AG10803 (cell line): Measurements from ENCODE around the gene FBXO44.
"Not testable (repeated sequence)": the region's sequence is repeated elsewhere in the genome, so short reads cannot be mapped to it uniquely, and the experiment has no call there.

Experiments used
- DNase-seq: peaks from one replicate; pipeline ENCODE4 v3.0.0; 2010; ENCODE audit warnings: low read depth
- H3K4me3 ChIP-seq: 2 replicates; pipeline ENCODE4 v1.5.1; 2011; ENCODE audit warnings: mild to moderate bottlenecking, low read length, control low read depth
- TF ChIP-seq, protein P1 (sequence below): conservative IDR thresholded peaks from 2 replicates; pipeline ENCODE4 v1.5.1; 2011; ENCODE audit warnings: mild to moderate bottlenecking, low read length, control low read depth, inconsistent platforms

FBXO44 gene, protein sequence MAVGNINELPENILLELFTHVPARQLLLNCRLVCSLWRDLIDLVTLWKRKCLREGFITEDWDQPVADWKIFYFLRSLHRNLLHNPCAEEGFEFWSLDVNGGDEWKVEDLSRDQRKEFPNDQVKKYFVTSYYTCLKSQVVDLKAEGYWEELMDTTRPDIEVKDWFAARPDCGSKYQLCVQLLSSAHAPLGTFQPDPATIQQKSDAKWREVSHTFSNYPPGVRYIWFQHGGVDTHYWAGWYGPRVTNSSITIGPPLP

DNA sequence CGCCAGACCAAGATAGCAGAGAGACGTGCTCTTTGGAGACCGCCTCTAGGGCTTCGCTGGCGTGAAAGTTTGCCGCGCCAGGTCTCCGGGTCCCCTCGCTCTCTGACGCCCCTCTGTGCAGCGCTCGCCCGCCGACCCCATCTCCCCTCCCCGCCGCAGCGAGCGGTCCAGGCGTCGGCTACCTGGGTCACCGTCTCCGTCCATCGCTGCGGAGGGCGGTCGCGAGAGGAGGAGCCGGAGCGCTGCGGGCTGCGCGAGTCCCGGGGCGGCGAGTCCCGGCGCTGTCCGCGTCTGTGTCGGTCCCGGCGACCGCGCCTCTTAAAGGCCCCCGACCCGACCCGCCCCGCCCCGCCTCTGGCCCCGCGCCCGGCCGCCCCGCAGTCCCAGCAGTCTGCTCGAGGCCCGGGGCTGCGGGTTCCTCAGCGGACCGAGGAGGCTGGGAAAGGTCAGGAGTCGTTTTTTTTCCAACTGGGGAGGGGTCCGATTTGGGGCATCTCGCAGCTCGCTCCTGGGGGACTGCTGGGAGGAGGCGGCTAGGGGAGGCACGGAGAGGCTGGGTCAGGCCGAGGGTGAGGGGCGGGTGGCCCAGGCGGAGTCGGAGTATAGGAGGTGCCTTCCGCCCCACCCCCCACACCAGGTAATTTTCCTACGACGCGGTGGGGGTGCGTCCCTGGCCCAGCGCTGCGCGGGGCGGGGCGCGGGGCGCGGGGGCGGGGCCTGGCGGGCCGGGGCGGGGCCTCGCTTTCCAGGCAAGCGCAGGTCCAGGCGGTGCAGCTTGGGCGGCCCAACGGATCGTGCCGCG, at the start of gene FBXO44, which contains the start of gene FBXO2:
FBXO44 (plus strand) TSS at position 741 of the 802 bp plus-strand sequence. CDS start 959 bp downstream, outside the sequence.
FBXO2 (minus strand) TSS at position 293 of the 802 bp plus-strand sequence; CDS start at position 204, 89 bp downstream.
- no peak for DNase-seq
- TF ChIP-seq, protein P1, sequence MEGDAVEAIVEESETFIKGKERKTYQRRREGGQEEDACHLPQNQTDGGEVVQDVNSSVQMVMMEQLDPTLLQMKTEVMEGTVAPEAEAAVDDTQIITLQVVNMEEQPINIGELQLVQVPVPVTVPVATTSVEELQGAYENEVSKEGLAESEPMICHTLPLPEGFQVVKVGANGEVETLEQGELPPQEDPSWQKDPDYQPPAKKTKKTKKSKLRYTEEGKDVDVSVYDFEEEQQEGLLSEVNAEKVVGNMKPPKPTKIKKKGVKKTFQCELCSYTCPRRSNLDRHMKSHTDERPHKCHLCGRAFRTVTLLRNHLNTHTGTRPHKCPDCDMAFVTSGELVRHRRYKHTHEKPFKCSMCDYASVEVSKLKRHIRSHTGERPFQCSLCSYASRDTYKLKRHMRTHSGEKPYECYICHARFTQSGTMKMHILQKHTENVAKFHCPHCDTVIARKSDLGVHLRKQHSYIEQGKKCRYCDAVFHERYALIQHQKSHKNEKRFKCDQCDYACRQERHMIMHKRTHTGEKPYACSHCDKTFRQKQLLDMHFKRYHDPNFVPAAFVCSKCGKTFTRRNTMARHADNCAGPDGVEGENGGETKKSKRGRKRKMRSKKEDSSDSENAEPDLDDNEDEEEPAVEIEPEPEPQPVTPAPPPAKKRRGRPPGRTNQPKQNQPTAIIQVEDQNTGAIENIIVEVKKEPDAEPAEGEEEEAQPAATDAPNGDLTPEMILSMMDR: no peak
- H3K4me3 ChIP-seq: peak within 1 kb of the TSS; percentile 67

DNA sequence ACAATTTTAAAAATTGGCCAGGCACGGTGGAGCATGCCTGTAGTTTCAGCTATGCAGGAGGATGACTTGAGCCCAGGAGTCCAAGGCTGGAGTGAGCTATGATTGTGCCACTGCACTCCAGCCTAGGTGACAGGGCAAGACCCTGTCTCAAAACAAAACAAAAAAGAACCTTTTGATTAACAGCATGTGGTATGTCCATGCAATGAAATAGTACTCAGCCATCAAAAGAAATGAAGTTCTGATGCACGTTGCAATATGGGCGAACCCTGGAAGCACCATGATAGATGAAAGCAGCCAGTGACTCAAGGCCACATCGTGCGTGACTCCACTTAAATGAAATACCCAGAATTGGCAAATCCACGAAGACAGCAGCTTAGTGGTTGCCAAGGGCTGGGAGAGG, 47.9 kb upstream of the FBXO44 start:
- no peak for DNase-seq
- TF ChIP-seq, protein P1: no peak
- H3K4me3 ChIP-seq: no peak overlapping the region

DNA sequence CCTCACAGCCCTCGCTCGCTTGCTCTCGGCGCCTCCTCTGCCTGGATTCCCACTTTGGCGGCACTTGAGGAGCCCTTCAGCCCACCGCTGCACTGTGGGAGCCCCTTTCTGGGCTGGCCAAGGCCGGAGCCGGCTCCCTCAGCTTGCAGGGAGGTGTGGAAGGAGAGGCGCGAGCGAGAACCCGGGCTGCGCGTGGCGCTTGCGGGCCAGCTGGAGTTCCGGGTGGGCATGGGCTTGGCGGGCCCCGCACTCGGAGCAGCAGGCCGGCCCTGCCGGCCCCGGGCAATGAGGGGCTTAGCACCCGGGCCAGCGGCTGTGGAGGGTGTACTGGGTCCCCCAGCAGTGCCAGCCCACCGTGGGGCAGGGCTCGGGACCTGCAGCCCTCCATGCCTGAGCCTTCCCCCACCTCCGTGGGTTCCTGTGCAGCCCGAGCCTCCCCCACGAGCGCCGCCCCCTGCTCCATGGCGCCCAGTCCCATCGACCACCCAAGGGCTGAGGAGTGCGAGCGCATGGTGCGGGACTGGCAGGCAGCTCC, 46.0 kb upstream of the FBXO44 start:
- H3K4me3 ChIP-seq, DNase-seq: not testable (repeated sequence)

DNA sequence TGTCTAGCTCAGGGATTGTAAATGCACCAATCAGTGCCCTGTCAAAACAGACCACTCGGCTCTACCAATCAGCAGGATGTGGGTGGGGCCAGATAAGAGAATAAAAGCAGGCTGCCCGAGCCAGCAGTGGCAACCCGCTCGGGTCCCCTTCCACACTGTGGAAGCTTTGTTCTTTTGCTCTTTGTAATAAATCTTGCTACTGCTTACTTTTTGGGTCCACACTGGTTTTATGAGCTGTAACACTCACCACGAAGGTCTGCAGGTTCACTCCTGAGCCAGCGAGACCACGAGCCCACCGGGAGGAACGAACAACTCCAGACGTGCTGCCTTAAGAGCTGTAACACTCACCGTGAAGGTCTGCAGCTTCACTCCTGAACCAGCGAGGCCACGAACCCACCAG, 45.3 kb upstream of the FBXO44 start:
- DNase-seq, H3K4me3 ChIP-seq: not testable (repeated sequence)

DNA sequence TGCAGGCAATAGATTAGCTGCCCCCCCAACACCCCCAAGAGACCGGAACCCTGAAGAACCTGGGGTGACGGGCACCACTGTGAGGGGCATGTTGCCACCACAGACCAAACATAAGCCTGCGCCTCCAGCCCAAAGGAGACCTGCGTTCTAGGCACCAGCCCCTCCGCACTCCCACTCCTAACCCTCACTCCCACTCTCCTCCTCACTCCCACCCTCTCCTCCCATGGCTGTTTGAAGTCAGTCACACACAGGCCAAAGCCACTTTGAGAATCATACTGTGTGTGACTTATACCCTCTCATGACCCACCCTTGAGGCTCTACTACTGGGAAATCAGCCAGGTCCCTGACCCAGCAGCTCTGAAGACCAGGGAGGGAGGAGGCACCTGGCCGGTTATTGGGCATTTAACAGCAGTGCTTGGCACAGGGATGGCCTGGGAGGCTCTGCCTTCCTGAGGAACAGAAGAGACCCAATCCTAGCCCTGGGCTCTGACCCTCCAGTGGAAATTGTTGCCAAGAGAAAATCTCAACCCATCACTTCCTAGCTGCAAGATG, 44.0 kb upstream of the FBXO44 start:
- DNase-seq: no peak
- no peak overlapping the region for H3K4me3 ChIP-seq
- TF ChIP-seq, protein P1: no peak

DNA sequence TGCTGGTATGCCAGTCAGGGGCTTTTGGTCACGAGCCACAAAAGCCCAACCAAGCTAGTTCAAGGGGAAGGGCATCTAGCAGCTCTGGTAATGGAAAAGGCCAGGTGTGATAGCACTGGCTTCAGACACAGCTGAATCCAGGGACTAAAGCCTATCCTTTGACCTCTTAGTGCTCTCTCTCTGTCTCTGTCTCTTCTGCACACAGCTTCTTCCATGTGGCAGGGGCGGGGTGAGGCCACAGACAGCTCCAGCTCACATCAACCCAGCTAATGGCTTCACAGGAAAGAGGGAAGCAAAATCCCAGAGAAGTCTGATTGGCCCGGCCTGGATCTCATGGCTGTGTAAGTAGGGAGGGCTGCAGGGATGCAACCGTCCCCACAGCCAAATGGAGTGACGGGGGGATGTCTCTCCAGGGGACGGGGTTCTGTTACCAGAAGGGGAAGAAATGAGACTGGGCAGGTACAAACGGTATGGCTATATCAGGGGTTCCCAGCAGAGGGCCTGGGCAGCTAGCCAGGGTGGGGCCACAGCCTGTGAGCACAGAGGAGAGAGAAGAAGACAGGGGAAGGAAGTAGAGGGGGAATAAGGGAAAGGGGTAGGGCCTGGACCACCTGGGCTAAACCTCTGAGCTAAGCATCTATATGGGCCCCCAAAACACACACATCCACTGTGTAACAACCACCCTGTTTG, 42.9 kb upstream of the FBXO44 start:
- H3K4me3 ChIP-seq: no peak overlapping the region
- TF ChIP-seq, protein P1: no peak
- no peak for DNase-seq

DNA sequence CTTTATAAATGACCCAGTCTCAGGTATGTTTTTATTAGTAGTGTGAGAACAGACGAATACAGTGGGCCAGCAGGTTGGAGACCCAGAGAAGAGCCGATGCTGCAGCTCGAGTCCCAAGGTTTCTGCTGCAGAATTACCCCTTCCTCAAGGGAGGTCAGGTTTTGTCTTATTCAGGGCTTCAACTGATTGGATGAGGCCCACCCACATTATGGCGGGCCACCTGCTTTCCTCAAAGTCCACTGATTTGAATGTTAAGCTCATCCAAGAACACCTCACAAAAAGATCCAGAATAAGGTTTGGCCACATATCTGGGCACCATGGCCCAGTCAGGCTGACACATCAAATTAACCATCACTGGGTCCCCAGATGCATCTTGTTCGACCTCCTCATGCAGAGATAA, 41.3 kb upstream of the FBXO44 start:
- no peak for DNase-seq
- H3K4me3 ChIP-seq: no peak overlapping the region
- TF ChIP-seq, protein P1: no peak
